Stimulated activated CD4-positive, alpha-beta T cell treated with anti-CD3 and anti-CD28 coated beads, Interleukin-1b, Interleukin-23, amount 100 ng/mL, for 4 hours (primary cell): ENCODE measurements around the gene SRPK1.
"Not testable (repeated sequence)": the region's sequence is repeated elsewhere in the genome, so short reads cannot be mapped to it uniquely, and the experiment has no call there.

ENCODE experiments used
- DNase-seq, 2 donors: peaks; one replicate each; pipeline ENCODE4 v3.0.0-alpha.2; 2020; ENCODE audit warnings: low read depth in 2 of 2

SRPK1 gene

GRCh38 chr6:35931120-35931561 lies 10.2 kb upstream of the SRPK1 start:
- no peak for DNase-seq

- DNase-seq: no peak
Measured at GRCh38 chr6:35929601-35930000, 8.7 kb upstream of the SRPK1 start.

- DNase-seq: no peak
Measured at GRCh38 chr6:35926509-35927215, 5.8 kb upstream of the SRPK1 start.

GRCh38 chr6:35925961-35926360 lies 5.1 kb upstream of the SRPK1 start:
- no peak for DNase-seq

GRCh38 chr6:35924146-35924545 lies 3.2 kb upstream of the SRPK1 start:
- no peak for DNase-seq

- DNase-seq: no peak
Measured at GRCh38 chr6:35922139-35922554, 1.2 kb upstream of the SRPK1 start.

- peak; percentile 26 to 51 for DNase-seq
Measured at GRCh38 chr6:35919827-35920751, 809 bp downstream of the SRPK1 start.

- no peak for DNase-seq
Measured at GRCh38 chr6:35919085-35919826, 1.6 kb downstream of the SRPK1 start.

GRCh38 chr6:35916893-35917292 lies 4.0 kb downstream of the SRPK1 start:
- not testable (repeated sequence) for DNase-seq

- no peak for DNase-seq
Measured at GRCh38 chr6:35916056-35916455, 4.8 kb downstream of the SRPK1 start.

- no peak for DNase-seq
Measured at GRCh38 chr6:35914536-35914935, 6.4 kb downstream of the SRPK1 start.

- no peak for DNase-seq
Measured at GRCh38 chr6:35911871-35912653, 8.8 kb downstream of the SRPK1 start.

GRCh38 chr6:35909571-35909970 lies 11.3 kb downstream of the SRPK1 start:
- not testable (repeated sequence) for DNase-seq

- not testable (repeated sequence) for DNase-seq
Measured at GRCh38 chr6:35908753-35909401, 12.0 kb downstream of the SRPK1 start.

GRCh38 chr6:35907750-35908149 lies 13.1 kb downstream of the SRPK1 start:
- DNase-seq: no peak

- no peak for DNase-seq
Measured at GRCh38 chr6:35906499-35906846, 14.4 kb downstream of the SRPK1 start.

- no peak for DNase-seq
Measured at GRCh38 chr6:35905841-35906498, 14.9 kb downstream of the SRPK1 start.

- no peak for DNase-seq
Measured at GRCh38 chr6:35905141-35905785, 15.6 kb downstream of the SRPK1 start.

GRCh38 chr6:35903679-35904078 lies 17.2 kb downstream of the SRPK1 start:
- no peak for DNase-seq

- DNase-seq: no peak
Measured at GRCh38 chr6:35900448-35900847, 20.4 kb downstream of the SRPK1 start.
